ENCODE results near the gene BATF2.

BATF2 gene

GRCh38 chr11:64971421-64972233 is 25.1 kb downstream of the BATF2 start, which contains the start of gene MAJIN:
Gene MAJIN (minus strand): TSS chr11:64972108. CDS start chr11:64959405, 12,703 bp downstream.
- no peak for TF ChIP-seq CTCF (conservative IDR thresholded peaks at IDR 0.05)
- peak within 1 kb of the TSS; percentile 73 for H3K27ac ChIP-seq

GRCh38 chr11:64970731-64971151 is 26.0 kb downstream of the BATF2 start:
- no peak overlapping the region for H3K27ac ChIP-seq
- no peak for TF ChIP-seq CTCF (conservative IDR thresholded peaks at IDR 0.05)

DNA sequence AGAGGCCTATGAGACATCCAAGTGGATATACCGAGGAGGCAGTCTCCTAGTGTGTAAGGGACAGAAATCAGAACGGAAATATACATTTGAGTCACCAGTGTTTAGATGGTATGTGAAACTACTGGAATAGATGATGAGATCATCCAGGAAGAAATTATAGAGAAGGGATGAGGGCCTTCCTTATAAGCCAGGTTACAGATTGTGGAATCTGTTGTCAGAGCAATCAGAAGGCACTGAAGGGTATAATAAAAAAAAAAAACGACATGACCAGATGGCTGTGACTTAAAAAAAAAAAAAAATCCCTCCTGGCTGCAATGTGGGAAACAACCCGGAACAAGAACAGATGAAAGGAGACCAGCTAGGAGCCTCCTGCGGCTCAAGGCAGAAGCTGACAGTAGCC is 27.6 kb downstream of the BATF2 start:
- TF ChIP-seq CTCF (conservative IDR thresholded peaks at IDR 0.05): no peak
- H3K27ac ChIP-seq: no peak overlapping the region

DNA sequence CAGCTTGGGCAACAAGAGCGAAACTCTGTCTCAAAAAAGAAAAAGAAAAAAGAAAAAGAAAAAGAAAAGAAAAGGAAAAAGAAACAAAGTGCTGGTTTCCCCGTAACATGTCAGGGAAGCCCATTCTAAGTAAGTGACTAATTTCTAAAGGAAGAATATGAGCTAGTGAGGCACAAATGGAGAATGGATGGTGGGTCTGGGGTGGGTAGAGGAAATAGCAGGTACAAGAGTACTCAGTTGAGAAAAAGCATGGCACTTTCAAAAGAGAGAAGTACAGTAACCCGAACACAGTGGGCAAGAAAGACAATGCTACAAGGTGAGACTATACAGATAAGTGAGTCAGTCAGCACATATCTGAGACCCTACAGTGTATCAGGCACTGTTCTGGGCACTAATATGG is 29.4 kb downstream of the BATF2 start:
- H3K27ac ChIP-seq: no peak overlapping the region
- no peak for TF ChIP-seq CTCF (conservative IDR thresholded peaks at IDR 0.05)

- no peak for TF ChIP-seq CTCF (conservative IDR thresholded peaks at IDR 0.05)
- no peak overlapping the region for H3K27ac ChIP-seq
These were observed 33.6 kb downstream of the BATF2 start for GRCh38 chr11:64963072-64963631.

GRCh38 chr11:64960719-64961118 is 36.1 kb downstream of the BATF2 start:
- no peak overlapping the region for H3K27ac ChIP-seq
- TF ChIP-seq CTCF (conservative IDR thresholded peaks at IDR 0.05): no peak

DNA sequence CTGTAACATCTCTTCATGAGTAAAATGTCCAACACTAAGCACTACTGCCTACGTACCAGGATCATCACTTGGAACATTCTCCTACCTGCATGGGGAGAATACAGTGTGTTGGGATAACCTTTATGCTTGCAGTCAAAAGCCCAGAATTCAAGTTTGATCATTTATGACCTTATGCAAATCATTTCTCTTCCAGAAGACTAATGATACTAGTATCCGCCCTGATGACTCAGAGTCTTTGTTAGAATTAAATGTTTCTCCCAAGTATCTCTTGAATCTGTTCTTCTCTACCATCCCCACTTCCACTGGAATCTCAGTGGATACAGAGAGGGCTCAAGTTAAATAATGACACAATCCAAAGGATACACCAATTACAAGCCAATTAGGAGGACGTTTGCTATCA is 37.3 kb downstream of the BATF2 start:
- no peak for TF ChIP-seq CTCF (conservative IDR thresholded peaks at IDR 0.05)

More for the DNA sequence above, 37.3 kb downstream of the BATF2 start:
- H3K27ac ChIP-seq: no peak overlapping the region
